HG03469 (cell line): Measurements from ENCODE around the gene MCRIP2.

ENCODE experiments used
- ATAC-seq: cut with Tn5 transposase; IDR thresholded peaks from one replicate; pipeline ENCODE4 v1.9.1; 2021; ENCODE audit warnings: mild to moderate bottlenecking, moderate library complexity, moderate number of reproducible peaks; ENCODE audit not compliant: unreplicated experiment

Gene MCRIP2

DNA sequence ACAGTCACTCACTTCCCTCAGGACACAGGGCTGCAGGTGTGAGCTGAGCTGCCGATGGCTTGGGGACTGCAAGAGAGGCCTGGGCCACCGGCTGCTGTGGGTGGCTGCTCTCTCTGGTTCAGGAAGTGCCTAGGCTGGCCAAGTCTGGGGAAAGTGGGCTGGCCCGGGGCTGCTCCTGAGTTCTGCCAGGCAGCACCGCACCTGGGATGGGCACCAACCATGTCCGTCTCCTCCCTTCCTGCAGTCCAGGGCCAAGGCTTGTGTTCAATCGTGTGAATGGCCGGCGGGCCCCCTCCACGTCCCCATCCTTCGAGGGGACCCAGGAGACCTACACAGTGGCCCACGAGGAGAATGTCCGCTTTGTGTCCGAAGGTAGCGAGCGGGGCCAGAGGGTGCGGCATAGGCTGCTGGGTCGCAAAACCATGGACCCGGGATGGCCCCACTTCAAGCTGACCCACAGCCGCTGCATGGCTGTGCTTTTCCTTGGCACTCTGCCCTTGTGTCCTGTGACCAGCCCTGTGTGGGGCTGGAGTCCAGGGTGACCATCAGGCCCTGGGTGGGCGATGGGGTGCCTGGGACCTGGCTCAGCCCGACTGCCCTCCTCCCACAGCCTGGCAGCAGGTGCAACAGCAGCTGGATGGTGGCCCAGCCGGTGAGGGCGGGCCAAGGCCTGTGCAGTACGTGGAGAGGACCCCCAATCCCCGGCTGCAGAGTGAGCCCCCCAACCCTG is 5.7 kb downstream of the MCRIP2 start:
- no peak for ATAC-seq

DNA sequence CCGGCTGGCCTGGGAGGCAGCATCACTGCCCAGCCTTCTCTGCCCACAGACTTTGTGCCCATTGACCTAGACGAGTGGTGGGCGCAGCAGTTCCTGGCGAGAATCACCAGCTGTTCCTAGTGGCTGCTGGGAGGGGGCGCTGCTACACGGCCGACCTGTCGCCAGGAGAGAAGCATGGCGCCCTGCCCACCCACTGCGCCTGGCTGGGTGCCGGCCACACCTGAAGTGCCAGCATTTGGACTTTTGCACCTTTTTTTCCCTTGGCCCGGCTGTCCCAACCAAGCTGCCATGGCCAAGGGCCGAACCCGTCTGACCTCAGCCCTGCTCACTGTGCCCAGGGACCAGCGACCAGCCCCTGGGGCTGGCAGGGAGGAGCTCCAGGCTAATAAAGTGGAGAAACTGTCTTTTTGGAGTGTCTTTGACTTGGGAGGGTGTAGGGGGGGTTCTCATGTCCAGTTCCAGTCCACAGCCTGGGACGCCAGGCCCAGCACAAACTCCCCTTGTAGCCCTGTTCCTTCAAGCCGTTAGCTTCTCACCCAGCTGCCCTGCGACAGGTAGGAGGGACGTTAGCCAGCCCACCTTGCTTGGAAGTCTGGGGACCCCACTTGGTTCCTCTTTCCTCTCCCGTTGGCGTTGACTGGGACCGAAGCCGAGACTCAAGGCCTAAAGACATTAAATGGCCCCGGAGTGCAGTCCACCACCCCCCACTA is 6.6 kb downstream of the MCRIP2 start:
- ATAC-seq: no peak

DNA sequence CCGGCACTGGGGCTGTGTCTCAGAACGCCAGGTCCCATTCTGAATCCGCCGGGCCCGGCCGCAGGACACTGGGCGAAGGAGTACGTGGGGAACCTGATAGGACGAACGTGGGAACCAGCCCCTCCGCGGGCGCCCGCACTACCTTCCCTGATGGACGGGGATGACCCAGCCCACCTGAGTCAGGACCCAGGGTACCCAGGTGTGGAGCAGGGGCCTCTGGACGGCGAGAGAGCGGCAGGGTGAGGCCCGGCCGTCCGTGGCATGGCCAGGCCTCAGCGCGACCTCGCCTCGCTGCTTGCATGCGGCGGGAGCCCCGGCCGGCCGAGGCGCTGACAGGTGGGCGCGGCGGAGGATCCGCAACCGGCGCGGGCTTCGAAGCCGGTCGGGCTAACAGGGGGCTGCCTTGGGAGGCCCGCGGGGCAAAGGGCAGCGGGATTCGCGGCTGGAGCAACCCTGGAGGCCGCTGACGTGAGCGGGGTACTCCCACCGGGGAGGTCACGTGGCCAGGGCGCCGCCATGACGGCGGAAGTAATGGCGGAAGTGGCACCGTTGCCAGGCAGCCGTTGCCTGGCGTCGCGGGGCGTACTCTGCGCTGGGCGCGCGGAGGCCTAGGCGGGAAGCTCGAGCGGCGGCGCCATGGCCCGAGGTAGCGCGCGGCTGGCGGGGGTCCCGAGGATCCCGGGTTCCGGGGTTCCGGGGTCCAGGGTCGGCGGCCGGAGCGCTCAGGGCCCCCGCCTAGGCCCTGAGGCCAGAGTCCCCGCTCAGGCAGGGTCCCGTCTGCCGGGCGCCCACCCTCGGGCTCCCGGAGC is 7.4 kb downstream of the MCRIP2 start, which contains the start of gene WDR90:
TSS of gene WDR90 (plus strand) at position 585 of the 809 bp plus-strand sequence. CDS start at position 637, 52 bp downstream.
- peak; percentile 59 for ATAC-seq

DNA sequence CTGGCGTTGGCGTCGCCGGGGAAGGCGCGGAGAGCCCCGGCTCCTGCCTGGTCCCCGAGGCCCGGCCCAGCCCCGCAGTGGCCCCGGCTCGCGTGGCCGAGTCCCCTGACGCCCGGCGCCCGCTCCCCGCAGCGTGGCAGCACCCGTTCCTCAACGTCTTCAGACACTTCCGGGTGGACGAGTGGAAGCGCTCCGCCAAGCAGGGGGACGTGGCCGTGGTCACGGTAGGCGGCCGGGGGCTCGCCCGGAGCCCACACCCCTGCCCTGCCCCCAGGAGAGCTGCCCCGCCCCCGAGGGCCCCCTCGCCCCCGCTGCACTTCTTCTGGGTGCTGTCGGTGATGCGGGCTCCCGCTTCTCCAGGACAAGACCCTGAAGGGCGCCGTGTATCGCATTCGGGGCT is 8.0 kb downstream of the MCRIP2 start:
- ATAC-seq: peak; percentile 1

DNA sequence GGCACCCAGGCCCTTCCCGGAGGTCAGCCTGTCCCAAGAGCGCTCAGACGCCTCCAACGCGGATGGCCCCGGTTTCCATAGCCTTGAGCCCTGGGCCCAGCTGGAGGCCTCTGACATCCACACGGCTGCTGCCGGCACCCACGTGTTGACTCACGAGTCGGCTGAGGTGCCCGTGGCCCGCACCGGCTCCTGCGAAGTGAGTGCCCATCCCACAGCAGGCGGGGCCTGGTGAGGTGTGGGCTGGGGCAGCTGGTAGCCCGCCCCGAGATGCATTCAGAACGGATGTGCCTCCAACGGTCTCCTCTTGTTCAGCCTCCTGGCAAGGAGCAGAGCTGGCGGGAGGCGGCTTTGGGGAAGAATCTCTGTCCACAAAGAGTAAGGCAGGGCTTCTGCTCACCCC is 10.2 kb downstream of the MCRIP2 start:
- no peak for ATAC-seq

DNA sequence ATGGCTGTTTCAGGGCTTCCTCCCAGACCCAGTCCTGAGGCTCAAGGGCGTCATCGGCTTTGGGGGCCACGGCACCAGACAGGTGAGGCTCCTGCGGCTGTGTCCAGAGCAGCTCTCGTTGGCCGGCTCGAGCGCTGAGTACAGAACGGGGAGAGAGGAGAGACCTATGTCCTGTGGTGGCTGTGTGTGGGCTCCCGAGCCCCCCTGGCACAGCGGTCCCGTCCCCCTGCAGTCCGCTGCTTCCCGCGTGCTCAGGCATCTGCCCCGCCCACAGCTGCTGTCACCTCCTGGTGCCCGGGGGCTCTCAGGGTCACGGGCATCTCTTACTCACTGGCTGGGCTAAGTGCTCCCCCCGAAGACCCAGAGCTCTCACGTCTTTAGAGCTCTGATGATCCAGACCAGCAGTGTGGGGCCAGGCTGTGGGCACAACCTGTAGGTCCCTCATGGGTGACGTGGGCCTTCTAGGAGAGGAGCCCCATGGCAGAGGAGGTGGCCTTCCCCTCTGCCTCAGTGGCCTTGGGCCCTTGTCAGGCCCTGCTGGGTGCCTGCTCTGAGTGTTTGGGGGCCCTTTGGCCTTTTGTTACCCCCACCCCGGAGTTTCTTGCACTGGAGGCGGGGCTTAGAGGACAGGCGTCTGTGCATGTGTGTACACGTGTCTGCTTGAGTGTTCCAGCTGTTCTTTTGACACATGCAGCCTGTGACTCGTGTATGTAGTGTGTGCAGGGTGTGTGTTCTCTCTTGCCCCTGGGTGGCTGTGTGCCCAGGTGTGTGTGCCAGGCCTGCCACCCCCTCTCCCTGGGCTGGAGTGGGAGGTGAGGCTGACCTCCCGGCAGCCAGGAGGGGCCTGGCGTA is 11.1 kb downstream of the MCRIP2 start:
- ATAC-seq: no peak

DNA sequence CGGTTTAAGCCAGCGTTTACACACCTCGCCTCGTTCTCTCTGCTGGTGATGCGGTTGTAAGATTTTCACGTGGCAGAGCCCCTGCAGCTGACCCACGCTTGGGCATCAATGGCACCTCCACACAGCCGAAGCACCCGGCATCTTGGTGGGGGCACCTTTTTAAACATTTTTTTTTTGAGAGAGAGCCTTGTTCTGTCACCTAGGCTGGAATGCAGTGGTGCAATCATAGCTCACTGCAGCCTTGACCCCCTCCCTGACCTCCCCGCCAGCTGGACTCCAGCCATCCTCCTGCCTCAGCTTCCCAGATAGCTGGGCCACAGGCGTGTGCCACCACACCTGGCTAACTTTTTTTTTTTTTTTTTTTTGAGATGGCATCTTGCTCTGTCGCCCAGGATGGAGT is 12.4 kb downstream of the MCRIP2 start:
- ATAC-seq: no peak

DNA sequence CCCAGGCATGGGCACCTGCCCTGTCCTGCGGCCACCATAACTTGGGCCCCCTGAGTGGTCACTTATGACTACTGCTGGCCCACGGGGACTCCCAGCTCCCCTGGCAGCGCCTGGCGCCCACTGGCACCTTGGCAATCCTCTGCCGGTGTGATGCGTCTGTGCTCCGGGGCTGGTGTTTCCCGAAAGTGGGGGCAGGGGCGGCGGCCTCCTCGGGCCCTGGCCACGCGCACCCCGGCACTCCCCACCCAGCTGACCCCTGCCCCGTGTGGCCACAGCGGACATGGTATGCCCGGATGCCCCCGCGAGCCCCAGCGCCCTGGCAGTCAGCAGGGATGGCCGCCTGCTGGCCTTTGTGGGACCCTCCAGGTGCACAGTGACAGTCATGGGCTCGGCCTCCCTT is 15.9 kb downstream of the MCRIP2 start:
- no peak for ATAC-seq

DNA sequence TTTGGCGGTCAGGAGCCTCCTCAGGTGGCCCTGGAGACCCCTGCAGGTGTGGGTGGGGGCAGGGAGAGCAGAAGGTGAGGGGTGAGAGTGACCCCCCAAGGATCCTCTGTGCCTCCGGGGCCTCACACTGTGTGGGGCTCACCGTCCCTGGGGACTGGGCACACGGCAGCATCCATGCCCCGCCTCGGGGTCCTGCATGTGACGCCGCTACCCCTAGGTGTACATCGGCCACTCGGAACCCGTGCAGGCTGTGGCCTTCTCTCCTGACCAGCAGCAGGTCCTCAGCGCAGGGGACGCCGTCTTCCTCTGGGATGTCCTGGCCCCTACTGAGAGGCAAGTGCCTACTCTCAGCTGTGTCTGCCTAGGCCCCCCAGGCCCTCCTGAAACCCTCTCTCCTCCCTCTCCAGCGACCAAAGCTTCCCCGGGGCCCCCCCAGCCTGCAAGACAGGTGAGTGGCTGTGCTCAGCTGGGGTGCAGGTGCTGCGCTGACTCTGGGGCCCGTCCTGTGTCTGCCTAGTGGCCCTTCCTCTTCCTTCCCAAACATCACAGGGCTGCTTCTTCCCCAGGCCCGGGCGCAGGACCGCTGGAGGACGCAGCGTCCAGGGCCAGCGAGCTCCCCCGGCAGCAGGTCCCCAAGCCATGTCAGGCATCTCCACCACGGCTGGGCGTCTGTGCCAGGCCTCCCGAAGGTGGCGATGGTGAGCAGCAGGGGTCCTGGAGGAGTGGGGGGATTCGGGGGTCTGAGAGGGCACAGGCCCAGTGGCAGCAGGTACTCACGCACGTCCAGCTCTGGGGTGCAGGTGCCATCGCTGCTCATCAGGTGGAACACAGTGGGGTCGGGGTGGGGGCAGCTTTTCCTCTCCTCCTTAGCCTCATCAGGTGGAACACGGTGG is 17.3 kb downstream of the MCRIP2 start:
- ATAC-seq: no peak

DNA sequence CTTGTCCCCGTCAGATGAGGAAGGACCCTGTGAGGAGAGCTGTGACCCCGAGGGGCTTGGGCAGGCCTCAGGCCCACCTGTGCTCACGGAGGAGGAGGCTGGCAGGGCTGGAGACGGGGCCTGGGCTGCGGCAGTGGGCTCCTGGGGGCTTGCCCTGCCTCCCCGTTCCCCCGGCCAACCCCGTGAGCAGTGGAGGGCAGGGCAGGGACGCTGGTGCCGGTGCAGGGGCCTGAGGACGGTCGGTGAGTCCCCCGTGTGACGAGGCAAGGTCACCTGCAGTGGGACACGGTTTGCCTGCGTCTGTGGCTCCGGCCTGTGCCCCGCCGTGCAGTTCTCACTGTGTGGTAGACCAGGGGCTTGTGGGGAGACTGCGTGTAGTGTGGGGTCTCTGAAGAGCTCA is 18.0 kb downstream of the MCRIP2 start:
- ATAC-seq: no peak

DNA sequence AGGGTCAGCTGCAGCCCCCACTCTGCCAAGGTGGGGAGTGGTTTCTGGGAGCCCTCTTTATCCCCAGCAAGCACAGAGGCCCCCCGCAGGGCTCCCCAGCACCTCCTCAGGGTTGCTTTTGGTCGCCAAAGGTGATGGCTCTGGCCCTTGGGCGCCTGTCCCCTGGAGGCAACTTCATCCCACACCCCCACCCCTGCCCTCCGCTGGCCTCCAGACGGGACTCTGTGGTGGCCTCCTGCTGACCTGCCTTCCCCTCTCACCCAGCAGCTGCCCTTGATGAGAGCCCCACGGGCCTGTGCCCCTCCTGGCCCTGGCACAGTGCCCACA is 18.5 kb downstream of the MCRIP2 start:
- no peak for ATAC-seq

DNA sequence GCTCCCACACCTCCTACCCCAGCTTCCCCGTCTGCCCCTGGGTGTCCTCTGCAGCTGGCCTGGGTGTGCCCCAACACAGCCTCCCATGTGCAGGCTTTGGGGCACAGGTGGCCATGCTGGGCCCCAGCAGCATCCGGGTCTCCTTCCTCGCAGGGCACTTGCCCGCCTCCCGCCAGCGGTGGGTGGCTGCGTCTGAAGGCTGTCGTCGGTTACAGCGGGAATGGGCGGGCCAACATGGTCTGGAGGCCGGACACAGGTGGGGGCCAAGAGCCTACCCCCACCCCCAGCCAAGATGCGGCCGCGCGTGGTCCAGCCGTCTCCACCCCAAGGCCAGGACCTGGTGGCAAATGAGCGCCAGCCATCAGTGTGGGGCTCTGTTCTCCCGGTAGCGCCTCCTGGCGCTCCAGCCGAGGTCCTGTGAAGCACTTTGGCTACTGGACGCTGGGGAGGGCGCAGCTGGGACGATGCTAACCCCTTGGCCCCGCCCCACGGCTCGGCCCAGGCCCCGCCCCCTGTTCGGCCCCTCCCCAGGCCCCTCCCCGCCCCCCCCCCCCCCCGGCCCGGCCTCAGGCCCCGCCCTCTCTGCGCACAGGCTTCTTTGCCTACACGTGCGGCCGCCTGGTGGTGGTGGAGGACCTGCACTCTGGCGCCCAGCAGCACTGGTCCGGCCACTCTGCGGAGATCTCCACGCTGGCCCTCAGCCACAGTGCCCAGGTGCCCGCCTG is 19.0 kb downstream of the MCRIP2 start:
- ATAC-seq: no peak

DNA sequence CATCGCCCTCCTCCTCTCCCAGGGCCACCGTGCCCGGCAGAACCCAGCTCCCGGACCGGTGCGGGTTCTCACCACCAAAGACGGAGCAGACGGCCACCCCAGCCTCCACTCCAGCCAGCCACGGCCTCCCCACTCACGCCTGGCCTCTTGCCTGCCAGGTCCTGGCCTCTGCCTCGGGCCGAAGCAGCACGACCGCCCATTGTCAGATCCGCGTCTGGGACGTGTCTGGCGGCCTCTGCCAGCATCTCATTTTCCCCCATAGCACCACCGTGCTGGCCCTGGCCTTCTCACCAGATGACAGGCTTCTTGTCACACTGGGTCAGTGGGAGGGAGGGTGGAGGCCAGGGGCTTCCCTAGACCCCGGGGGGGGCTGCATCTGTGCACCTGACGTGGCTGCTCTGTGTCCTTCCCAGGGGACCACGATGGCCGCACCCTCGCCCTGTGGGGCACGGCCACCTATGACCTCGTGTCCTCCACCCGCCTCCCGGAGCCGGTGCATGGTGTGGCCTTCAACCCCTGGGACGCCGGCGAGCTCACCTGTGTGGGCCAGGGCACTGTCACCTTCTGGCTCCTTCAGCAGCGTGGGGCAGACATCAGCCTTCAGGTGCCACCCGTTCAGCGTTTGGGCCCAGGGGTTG is 19.7 kb downstream of the MCRIP2 start:
- no peak for ATAC-seq

DNA sequence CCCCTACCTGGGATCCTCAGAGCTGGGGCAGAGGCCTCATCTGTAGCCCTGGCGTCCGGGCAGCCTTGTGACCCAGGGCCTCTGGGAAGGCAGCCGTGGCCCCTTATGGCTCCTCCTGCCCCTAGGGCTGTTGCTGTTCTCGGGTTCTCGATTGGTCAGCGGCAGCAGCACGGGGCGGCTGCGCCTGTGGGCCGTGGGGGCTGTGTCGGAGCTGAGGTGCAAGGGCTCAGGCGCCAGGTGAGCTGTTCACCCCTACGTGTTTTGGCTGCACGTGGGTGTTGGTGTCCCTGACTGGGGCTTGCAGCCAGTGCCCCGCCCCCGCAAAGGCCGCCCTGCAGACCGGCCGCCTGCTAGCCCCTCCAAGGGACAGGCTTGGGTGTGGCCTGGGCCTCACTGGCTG is 20.5 kb downstream of the MCRIP2 start:
- no peak for ATAC-seq

DNA sequence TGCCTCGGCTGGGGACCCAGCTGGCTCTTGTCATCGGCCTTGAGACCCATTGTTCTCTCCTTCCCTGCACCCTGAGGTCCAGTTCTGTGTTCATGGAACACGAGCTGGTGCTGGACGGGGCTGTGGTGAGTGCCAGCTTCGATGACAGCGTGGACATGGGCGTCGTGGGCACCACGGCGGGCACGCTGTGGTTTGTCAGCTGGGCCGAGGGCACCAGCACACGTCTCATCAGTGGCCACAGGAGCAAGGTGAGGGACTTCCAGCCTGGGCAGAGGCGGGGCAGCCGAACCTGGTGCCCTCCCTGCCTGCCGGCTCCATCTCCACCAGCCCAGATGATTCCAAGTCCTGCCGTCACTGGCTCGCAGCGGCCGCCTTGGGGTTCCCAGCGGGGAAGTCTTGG is 21.0 kb downstream of the MCRIP2 start:
- no peak for ATAC-seq

DNA sequence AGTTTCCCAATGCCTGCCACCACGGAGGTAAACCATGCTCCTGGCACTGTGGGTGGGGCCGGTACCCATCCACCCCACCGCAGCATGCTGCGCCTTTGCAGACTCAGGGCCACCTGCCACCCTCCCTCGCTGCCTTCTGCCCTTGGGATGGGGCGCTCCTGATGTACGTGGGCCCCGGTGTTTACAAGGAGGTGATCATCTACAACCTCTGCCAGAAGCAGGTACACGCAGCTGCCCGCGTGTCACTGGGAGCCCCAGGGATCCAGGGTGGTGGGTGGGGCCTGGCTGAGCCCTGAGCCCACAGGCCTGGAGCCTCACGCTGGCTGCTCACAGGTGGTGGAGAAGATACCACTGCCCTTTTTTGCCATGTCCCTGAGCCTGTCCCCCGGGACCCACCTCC is 24.9 kb downstream of the MCRIP2 start:
- ATAC-seq: no peak

DNA sequence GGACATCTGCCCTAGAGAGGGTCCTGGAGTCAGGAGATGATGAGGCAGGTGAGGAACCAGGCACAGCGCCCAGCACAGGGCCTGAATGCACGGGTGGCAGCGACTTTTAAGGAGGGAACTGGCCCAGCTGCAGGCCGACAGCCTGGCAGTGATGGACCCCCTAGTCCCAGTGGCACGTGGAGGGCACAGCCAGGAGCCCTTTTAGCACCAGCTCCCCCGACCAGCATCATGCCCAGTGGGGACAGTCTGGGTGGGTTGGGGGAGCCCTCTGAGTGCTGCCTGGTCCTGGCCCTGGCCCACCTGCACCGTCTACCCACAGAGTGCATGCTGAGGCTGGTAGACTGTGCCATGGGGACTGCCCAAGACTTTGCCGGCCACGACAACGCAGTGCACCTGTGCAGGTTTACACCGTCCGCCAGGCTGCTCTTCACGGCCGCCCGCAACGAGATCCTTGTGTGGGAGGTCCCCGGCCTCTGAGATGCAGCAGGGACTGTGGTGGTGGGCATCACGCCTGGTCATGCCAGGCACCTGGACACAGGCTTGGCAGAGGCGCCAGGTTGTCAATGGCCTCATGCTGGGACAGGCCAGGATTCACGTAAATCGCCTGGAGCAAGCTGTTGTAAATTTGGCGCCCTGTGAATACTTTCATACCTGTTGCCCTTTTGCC is 25.6 kb downstream of the MCRIP2 start:
- no peak for ATAC-seq
